ENCODE data around the gene PCDHA6. TPM values are rescaled to one million over a fixed set of nuclear protein-coding genes. Genes with fewer than 3 reads are reported as not detected.

Gene PCDHA6
- total and polyA plus RNA-seq, 10 of the 15 experiments (the other 5 are each of a cell fraction or from before 2014, with no cell fraction given): 0.09 TPM; not detected in 9

DNA sequence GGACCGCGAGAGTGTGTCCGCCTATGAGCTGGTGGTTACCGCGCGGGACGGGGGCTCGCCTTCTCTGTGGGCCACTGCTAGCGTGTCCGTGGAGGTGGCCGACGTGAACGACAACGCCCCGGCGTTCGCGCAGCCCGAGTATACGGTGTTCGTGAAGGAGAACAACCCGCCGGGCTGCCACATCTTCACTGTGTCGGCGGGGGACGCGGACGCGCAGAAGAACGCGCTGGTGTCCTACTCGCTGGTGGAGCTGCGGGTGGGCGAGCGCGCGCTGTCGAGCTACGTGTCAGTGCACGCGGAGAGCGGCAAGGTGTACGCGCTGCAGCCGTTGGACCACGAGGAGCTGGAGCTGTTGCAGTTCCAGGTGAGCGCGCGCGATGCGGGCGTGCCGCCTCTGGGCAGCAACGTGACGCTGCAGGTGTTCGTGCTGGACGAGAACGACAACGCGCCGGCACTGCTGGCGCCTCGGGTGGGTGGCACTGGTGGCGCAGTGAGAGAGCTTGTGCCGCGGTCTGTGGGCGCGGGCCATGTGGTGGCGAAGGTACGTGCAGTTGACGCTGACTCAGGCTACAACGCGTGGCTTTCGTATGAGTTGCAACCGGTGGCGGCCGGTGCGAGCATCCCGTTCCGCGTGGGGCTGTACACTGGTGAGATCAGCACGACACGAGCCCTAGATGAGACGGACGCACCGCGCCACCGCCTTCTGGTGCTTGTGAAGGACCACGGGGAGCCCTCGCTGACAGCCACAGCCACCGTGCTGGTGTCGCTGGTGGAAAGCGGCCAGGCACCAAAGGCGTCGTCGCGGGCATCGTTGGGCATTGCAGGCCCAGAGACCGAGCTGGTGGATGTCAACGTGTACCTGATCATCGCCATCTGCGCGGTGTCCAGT lies 8.1 kb downstream of the PCDHA6 start:
- Histone ChIP-seq H3K4me3 (no peak overlapping the region), H3K9ac (ENCODE audit: control insufficient read depth, insufficient read depth, low read length) (no peak overlapping the region), H3K4me1 (ENCODE audit: control insufficient read depth, insufficient read depth, low read length) (no peaks in the 10 kb centered on the region), H3K9me3 (replicated peaks; ENCODE audit: control insufficient read depth, insufficient read depth, low read length) (no peaks in the 10 kb centered on the region; the same call in 2 of the 3 replicates), H3K4me2 (ENCODE audit: control insufficient read depth, insufficient read depth) (no peak overlapping the region), H4K20me1 (ENCODE audit: control insufficient read depth, insufficient read depth) (no peaks in the 10 kb centered on the region), H3K27ac (ENCODE audit: control insufficient read depth, insufficient read depth) (no peak overlapping the region), H2AFZ (ENCODE audit: control insufficient read depth, low read depth, low read length) (no peak overlapping the region), H3K79me2 (ENCODE audit: control insufficient read depth, insufficient read depth, low read length) (no peaks in the 10 kb centered on the region), H3K36me3 (ENCODE audit: control insufficient read depth in 2 of 2, insufficient read depth in 2 of 2, low read length in 1 of 2) (no peaks in the 10 kb centered on the region), H3K27me3 (replicated peaks in 1 of 2; ENCODE audit: control insufficient read depth in 2 of 2, insufficient read depth in 2 of 2, low read length in 1 of 2) (no peaks in the 10 kb centered on the region)
- 88% methylated on average over 75 of the region's 103 CpGs for WGBS (ENCODE audit: insufficient coverage, insufficient replicate concordance, low lambda C conversion rate, missing lambda C conversion rate)
- intact Hi-C loops (cut with micrococcal nuclease; ENCODE audit: unreplicated experiment): no loop called here
- no peak for ATAC-seq
- SMC1A ChIA-PET (ENCODE audit: uncharacterized antibody, unreplicated experiment): no interaction called here
- no peak for DNase-seq (ENCODE audit: low read depth, low spot score)
- no peak for FAIRE-seq
- no TSS peak for BruUV-seq (replicated peaks)
- CTCF ChIA-PET: no interaction called here
- in situ Hi-C loops (cut with MboI): no loop called here
- TF ChIP-seq FOXM1 (IDR thresholded peaks at IDR 0.05; ENCODE audit: low read depth, low read length) (no peak), ZNF217 (IDR thresholded peaks at IDR 0.05) (no peak), ZSCAN29 (IDR thresholded peaks at IDR 0.05) (no peak), MYB (IDR thresholded peaks at IDR 0.05; ENCODE audit: borderline replicate concordance, low read depth, low read length) (no peak), RAD21 (IDR thresholded peaks at IDR 0.05; ENCODE audit: insufficient read depth, low read depth, low read length) (no peak), STAT1 (conservative IDR thresholded peaks at IDR 0.05) (no peak)
- POLR2A ChIA-PET: no interaction called here
- RAD21 ChIA-PET (ENCODE audit: unreplicated experiment): no interaction called here

Measured in GM12878 (cell line).